Measurements from ENCODE around the gene MYH7. TPM values are rescaled to one million over a fixed set of nuclear protein-coding genes. Genes with fewer than 3 reads are reported as not detected.

Gene MYH7
- polyA plus RNA-seq, 1 of the 3 experiments (the other 2 are of a cell fraction), result not detected

- no peaks in the 10 kb centered on the region for H3K36me3 ChIP-seq (replicated peaks in 1 of 2; ENCODE audit: control insufficient read depth in 1 of 2, insufficient read depth in 2 of 2, low read length in 1 of 2)
- no peak overlapping the region for H2AFZ ChIP-seq (ENCODE audit: low read depth)
- H3K4me3 ChIP-seq (ENCODE audit: low read depth in 2 of 2, low read length in 1 of 2), result no peak overlapping the region
- no peaks in the 10 kb centered on the region for H4K20me1 ChIP-seq (ENCODE audit: insufficient read depth)
- no peak overlapping the region for H3K4me2 ChIP-seq
- H3K9me2 ChIP-seq, result no peaks in the 10 kb centered on the region
- no peak for DNase-seq
- no peak overlapping the region for H3K27ac ChIP-seq (ENCODE audit: low read depth in 2 of 2, low read length in 1 of 2)
- CTCF ChIA-PET, result interaction anchor here (1.3 kb wide), 1 partner anchor 51 kb away, joined by 3 read pairs; no protein-coding TSS in a partner anchor
- no peaks in the 10 kb centered on the region for H3K9me3 ChIP-seq
- H3K79me2 ChIP-seq (ENCODE audit: insufficient read depth), result no peaks in the 10 kb centered on the region
- WGBS (ENCODE audit: low lambda C conversion rate), result 44% methylated on average over 5 of the region's 10 CpGs
- peaks cover 3% of the 10 kb centered on the region; the same call in 1 of the 2 replicates for H3K27me3 ChIP-seq (ENCODE audit: insufficient read depth)
- H3K9ac ChIP-seq, result no peak overlapping the region
- POLR2A ChIA-PET, result no interaction called here
- no peaks in the 10 kb centered on the region for H3F3A ChIP-seq (replicated peaks; ENCODE audit: insufficient read depth)
- H3K4me1 ChIP-seq (ENCODE audit: control insufficient read depth in 1 of 2, insufficient read depth in 2 of 2, low read depth in 1 of 2, low read length in 1 of 2), result no peaks in the 10 kb centered on the region; a peak in 1 of 4 replicates
- TF ChIP-seq RFX5 (IDR thresholded peaks at IDR 0.05; ENCODE audit: low read length) (no peak), USF1 (IDR thresholded peaks at IDR 0.05; ENCODE audit: borderline replicate concordance, low read depth) (no peak), CHD2 (IDR thresholded peaks at IDR 0.05; ENCODE audit: low read length, partially characterized antibody) (no peak), IRF3 (IDR thresholded peaks at IDR 0.05; ENCODE audit: low read depth, low read length) (no peak), MEF2A (IDR thresholded peaks at IDR 0.05; ENCODE audit: borderline replicate concordance, low read depth) (no peak), TAF1 (IDR thresholded peaks at IDR 0.05; ENCODE audit: borderline replicate concordance, low read depth, low read length) (no peak), ZBTB33 (IDR thresholded peaks at IDR 0.05; ENCODE audit: borderline replicate concordance, low read depth) (no peak), POLR2AphosphoS5 (IDR thresholded peaks at IDR 0.05; ENCODE audit: low read depth, low read length) (no peak), TCF12 (IDR thresholded peaks at IDR 0.05) (no peak), FOXJ3 (CRISPR knock-in tag; IDR thresholded peaks at IDR 0.05) (no peak), SIN3A (IDR thresholded peaks at IDR 0.05; ENCODE audit: borderline replicate concordance, low read depth, low read length) (no peak), RXRA (IDR thresholded peaks at IDR 0.05; ENCODE audit: borderline replicate concordance, low read depth) (no peak), RAD21 (IDR thresholded peaks at IDR 0.05; ENCODE audit: low read length) (no peak), YY1 (IDR thresholded peaks at IDR 0.05; ENCODE audit: low read depth) (no peak), RCOR1 (IDR thresholded peaks at IDR 0.05; ENCODE audit: low read length) (no peak), CTCF (IDR thresholded peaks at IDR 0.05) (no peak), GATA2 (CRISPR knock-in tag; IDR thresholded peaks at IDR 0.05) (no peak)
These were observed 4.0 kb downstream of the MYH7 start for GRCh38 chr14:23431486-23431885.
